Panc1 (cell line): ENCODE data around the gene CILP2.

ENCODE experiments used
- CTCF ChIP-seq: fragments of 450-650 bp; IDR thresholded peaks from 2 replicates; pipeline ENCODE4 v1.5.1; 2017; ENCODE audit warnings: mild to moderate bottlenecking
- POLR2AphosphoS5 ChIP-seq: IDR thresholded peaks from 2 replicates; pipeline ENCODE4 v1.6.1; 2012; ENCODE audit warnings: mild to moderate bottlenecking, low read depth, low read length, moderate library complexity
- SIN3A ChIP-seq: IDR thresholded peaks from 2 replicates; pipeline ENCODE4 v1.6.1; 2012; ENCODE audit warnings: low read depth, mild to moderate bottlenecking, low read length, moderate library complexity, borderline replicate concordance; ENCODE audit not compliant: insufficient read depth
- TF ChIP-seq, protein P1 (sequence below), 2 experiments: IDR thresholded peaks; 2 replicates each; pipeline ENCODE4 v1.6.1; 2011 to 2012; ENCODE audit warnings: low read depth in 2 of 2, control low read depth in 1 of 2, low read length in 1 of 2, mild to moderate bottlenecking in 1 of 2, moderate library complexity in 1 of 2; ENCODE audit not compliant: insufficient read depth in 1 of 2

GRCh38 chr19:19502281-19502680 is 35.8 kb upstream of the CILP2 start:
- TF ChIP-seq CTCF (no peak), POLR2AphosphoS5 (no peak), SIN3A (no peak)
- TF ChIP-seq, protein P1, sequence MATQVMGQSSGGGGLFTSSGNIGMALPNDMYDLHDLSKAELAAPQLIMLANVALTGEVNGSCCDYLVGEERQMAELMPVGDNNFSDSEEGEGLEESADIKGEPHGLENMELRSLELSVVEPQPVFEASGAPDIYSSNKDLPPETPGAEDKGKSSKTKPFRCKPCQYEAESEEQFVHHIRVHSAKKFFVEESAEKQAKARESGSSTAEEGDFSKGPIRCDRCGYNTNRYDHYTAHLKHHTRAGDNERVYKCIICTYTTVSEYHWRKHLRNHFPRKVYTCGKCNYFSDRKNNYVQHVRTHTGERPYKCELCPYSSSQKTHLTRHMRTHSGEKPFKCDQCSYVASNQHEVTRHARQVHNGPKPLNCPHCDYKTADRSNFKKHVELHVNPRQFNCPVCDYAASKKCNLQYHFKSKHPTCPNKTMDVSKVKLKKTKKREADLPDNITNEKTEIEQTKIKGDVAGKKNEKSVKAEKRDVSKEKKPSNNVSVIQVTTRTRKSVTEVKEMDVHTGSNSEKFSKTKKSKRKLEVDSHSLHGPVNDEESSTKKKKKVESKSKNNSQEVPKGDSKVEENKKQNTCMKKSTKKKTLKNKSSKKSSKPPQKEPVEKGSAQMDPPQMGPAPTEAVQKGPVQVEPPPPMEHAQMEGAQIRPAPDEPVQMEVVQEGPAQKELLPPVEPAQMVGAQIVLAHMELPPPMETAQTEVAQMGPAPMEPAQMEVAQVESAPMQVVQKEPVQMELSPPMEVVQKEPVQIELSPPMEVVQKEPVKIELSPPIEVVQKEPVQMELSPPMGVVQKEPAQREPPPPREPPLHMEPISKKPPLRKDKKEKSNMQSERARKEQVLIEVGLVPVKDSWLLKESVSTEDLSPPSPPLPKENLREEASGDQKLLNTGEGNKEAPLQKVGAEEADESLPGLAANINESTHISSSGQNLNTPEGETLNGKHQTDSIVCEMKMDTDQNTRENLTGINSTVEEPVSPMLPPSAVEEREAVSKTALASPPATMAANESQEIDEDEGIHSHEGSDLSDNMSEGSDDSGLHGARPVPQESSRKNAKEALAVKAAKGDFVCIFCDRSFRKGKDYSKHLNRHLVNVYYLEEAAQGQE (IDR thresholded peaks at IDR 0.05; ENCODE audit: insufficient read depth in 1 of 2, low read depth in 2 of 2, low read length in 1 of 2), result no peak
